ENCODE data around the gene CATSPER3. TPM values are rescaled to one million over a fixed set of nuclear protein-coding genes. Genes with fewer than 3 reads are reported as not detected.

Gene CATSPER3
- total and polyA plus RNA-seq, 2 of the 13 experiments (the other 11 are each of a cell fraction or from before 2014, with no cell fraction given), result 0.33 to 0.37 TPM

GRCh38 chr5:134958755-134959154, 9.0 kb upstream of the CATSPER3 start (continued):
- TF ChIP-seq, protein P1, sequence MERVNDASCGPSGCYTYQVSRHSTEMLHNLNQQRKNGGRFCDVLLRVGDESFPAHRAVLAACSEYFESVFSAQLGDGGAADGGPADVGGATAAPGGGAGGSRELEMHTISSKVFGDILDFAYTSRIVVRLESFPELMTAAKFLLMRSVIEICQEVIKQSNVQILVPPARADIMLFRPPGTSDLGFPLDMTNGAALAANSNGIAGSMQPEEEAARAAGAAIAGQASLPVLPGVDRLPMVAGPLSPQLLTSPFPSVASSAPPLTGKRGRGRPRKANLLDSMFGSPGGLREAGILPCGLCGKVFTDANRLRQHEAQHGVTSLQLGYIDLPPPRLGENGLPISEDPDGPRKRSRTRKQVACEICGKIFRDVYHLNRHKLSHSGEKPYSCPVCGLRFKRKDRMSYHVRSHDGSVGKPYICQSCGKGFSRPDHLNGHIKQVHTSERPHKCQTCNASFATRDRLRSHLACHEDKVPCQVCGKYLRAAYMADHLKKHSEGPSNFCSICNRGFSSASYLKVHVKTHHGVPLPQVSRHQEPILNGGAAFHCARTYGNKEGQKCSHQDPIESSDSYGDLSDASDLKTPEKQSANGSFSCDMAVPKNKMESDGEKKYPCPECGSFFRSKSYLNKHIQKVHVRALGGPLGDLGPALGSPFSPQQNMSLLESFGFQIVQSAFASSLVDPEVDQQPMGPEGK (CRISPR knock-in tag; IDR thresholded peaks at IDR 0.05), result no peak
- TF ChIP-seq KLF9 (CRISPR knock-in tag; IDR thresholded peaks at IDR 0.05; ENCODE audit: low read depth) (no peak), MIXL1 (CRISPR knock-in tag; IDR thresholded peaks at IDR 0.05) (0 out of 2 replicates have a peak, but pooled peaks have one; percentile 41), SMC3 (IDR thresholded peaks at IDR 0.05; ENCODE audit: low read length) (peak; percentile 24; the same call in 1 of the 2 replicates), ZBTB7A (CRISPR knock-in tag; IDR thresholded peaks at IDR 0.05) (no peak), XRCC5 (optimal IDR thresholded peaks at IDR 0.05; ENCODE audit: low read length) (peak; percentile 47), GATAD1 (CRISPR knock-in tag; IDR thresholded peaks at IDR 0.05) (no peak), NAIF1 (CRISPR knock-in tag; IDR thresholded peaks at IDR 0.05; ENCODE audit: borderline replicate concordance) (no peak), ZNF280D (CRISPR knock-in tag; IDR thresholded peaks at IDR 0.05) (no peak), ZNF296 (CRISPR knock-in tag; conservative IDR thresholded peaks at IDR 0.05) (no peak), CHD4 (IDR thresholded peaks at IDR 0.05; ENCODE audit: borderline replicate concordance, low read length) (no peak), POLR2AphosphoS5 (IDR thresholded peaks at IDR 0.05; ENCODE audit: low read depth, low read length) (no peak), ZNF264 (CRISPR knock-in tag; IDR thresholded peaks at IDR 0.05) (no peak), MZF1 (CRISPR knock-in tag; IDR thresholded peaks at IDR 0.05; ENCODE audit: borderline replicate concordance) (no peak), ZSCAN30 (CRISPR knock-in tag; IDR thresholded peaks at IDR 0.05) (no peak), ZFP37 (CRISPR knock-in tag; IDR thresholded peaks at IDR 0.05; ENCODE audit: borderline replicate concordance) (no peak), GATAD2A (CRISPR knock-in tag; IDR thresholded peaks at IDR 0.05) (0 out of 2 replicates have a peak, but pooled peaks have one; percentile 16)
- TF ChIP-seq, protein P2, sequence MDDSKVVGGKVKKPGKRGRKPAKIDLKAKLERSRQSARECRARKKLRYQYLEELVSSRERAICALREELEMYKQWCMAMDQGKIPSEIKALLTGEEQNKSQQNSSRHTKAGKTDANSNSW (CRISPR knock-in tag; IDR thresholded peaks at IDR 0.05; ENCODE audit: borderline replicate concordance), result no peak
- TF ChIP-seq, protein P3, sequence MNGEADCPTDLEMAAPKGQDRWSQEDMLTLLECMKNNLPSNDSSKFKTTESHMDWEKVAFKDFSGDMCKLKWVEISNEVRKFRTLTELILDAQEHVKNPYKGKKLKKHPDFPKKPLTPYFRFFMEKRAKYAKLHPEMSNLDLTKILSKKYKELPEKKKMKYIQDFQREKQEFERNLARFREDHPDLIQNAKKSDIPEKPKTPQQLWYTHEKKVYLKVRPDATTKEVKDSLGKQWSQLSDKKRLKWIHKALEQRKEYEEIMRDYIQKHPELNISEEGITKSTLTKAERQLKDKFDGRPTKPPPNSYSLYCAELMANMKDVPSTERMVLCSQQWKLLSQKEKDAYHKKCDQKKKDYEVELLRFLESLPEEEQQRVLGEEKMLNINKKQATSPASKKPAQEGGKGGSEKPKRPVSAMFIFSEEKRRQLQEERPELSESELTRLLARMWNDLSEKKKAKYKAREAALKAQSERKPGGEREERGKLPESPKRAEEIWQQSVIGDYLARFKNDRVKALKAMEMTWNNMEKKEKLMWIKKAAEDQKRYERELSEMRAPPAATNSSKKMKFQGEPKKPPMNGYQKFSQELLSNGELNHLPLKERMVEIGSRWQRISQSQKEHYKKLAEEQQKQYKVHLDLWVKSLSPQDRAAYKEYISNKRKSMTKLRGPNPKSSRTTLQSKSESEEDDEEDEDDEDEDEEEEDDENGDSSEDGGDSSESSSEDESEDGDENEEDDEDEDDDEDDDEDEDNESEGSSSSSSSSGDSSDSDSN (CRISPR knock-in tag; IDR thresholded peaks at IDR 0.05), result no peak
- TF ChIP-seq, protein P4, sequence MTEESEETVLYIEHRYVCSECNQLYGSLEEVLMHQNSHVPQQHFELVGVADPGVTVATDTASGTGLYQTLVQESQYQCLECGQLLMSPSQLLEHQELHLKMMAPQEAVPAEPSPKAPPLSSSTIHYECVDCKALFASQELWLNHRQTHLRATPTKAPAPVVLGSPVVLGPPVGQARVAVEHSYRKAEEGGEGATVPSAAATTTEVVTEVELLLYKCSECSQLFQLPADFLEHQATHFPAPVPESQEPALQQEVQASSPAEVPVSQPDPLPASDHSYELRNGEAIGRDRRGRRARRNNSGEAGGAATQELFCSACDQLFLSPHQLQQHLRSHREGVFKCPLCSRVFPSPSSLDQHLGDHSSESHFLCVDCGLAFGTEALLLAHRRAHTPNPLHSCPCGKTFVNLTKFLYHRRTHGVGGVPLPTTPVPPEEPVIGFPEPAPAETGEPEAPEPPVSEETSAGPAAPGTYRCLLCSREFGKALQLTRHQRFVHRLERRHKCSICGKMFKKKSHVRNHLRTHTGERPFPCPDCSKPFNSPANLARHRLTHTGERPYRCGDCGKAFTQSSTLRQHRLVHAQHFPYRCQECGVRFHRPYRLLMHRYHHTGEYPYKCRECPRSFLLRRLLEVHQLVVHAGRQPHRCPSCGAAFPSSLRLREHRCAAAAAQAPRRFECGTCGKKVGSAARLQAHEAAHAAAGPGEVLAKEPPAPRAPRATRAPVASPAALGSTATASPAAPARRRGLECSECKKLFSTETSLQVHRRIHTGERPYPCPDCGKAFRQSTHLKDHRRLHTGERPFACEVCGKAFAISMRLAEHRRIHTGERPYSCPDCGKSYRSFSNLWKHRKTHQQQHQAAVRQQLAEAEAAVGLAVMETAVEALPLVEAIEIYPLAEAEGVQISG (CRISPR knock-in tag; IDR thresholded peaks at IDR 0.05), result no peak
